ENCODE measurements around the gene PARD3.

Gene PARD3

GRCh38 chr10:34438741-34439140 is 376.4 kb downstream of the PARD3 start:
- no peak for TF ChIP-seq CTCF (IDR thresholded peaks at IDR 0.05; ENCODE audit: insufficient read depth, low read length, poor library complexity, severe bottlenecking)
- no peak for TF ChIP-seq EZH2phosphoT487 (conservative IDR thresholded peaks at IDR 0.05; ENCODE audit: low read length)
- Histone ChIP-seq H2AFZ (ENCODE audit: low read depth, low read length, severe bottlenecking) (no peak overlapping the region), H3K4me3 (ENCODE audit: insufficient read depth, low read length, poor library complexity, severe bottlenecking) (no peak overlapping the region), H3K9me3 (ENCODE audit: insufficient read depth, low read length) (no peaks in the 10 kb centered on the region), H4K20me1 (ENCODE audit: low read depth, low read length) (no peaks in the 10 kb centered on the region), H3K4me2 (ENCODE audit: low read depth, low read length, poor library complexity, severe bottlenecking) (no peak overlapping the region), H3K79me2 (ENCODE audit: insufficient read depth, low read length) (no peaks in the 10 kb centered on the region), H3K27ac (ENCODE audit: low read depth, low read length) (no peak overlapping the region), H3K9ac (ENCODE audit: low read length) (no peak overlapping the region), H3K36me3 (ENCODE audit: low read length) (no peaks in the 10 kb centered on the region), H3K9me2 (replicated peaks; ENCODE audit: insufficient read depth, low read length) (no peaks in the 10 kb centered on the region), H3K27me3 (ENCODE audit: low read length) (no peaks in the 10 kb centered on the region), H3F3A (ENCODE audit: insufficient read depth) (no peaks in the 10 kb centered on the region)

GRCh38 chr10:34437906-34438305 is 377.2 kb downstream of the PARD3 start:
- no peak for TF ChIP-seq CTCF (IDR thresholded peaks at IDR 0.05; ENCODE audit: insufficient read depth, low read length, poor library complexity, severe bottlenecking)
- TF ChIP-seq EZH2phosphoT487 (conservative IDR thresholded peaks at IDR 0.05; ENCODE audit: low read length): no peak
- no peaks in the 10 kb centered on the region for H3K36me3 ChIP-seq (ENCODE audit: low read length)

GRCh38 chr10:34434119-34434594 is 380.9 kb downstream of the PARD3 start:
- H3K27me3 ChIP-seq (ENCODE audit: low read length): no peaks in the 10 kb centered on the region
- H3F3A ChIP-seq (ENCODE audit: insufficient read depth): no peaks in the 10 kb centered on the region
- H4K20me1 ChIP-seq (ENCODE audit: low read depth, low read length): no peaks in the 10 kb centered on the region
- no peaks in the 10 kb centered on the region for H3K9me3 ChIP-seq (ENCODE audit: insufficient read depth, low read length)
- no peak overlapping the region for H3K27ac ChIP-seq (ENCODE audit: low read depth, low read length)
- H3K79me2 ChIP-seq (ENCODE audit: insufficient read depth, low read length): no peaks in the 10 kb centered on the region
- H2AFZ ChIP-seq (ENCODE audit: low read depth, low read length, severe bottlenecking): no peak overlapping the region
- H3K9ac ChIP-seq (ENCODE audit: low read length): no peak overlapping the region
- H3K9me2 ChIP-seq (replicated peaks; ENCODE audit: insufficient read depth, low read length): no peaks in the 10 kb centered on the region
- no peak for TF ChIP-seq EZH2phosphoT487 (conservative IDR thresholded peaks at IDR 0.05; ENCODE audit: low read length)
- no peak for TF ChIP-seq CTCF (IDR thresholded peaks at IDR 0.05; ENCODE audit: insufficient read depth, low read length, poor library complexity, severe bottlenecking)
- no peak overlapping the region for H3K4me2 ChIP-seq (ENCODE audit: low read depth, low read length, poor library complexity, severe bottlenecking)
- H3K4me3 ChIP-seq (ENCODE audit: insufficient read depth, low read length, poor library complexity, severe bottlenecking): no peak overlapping the region
- no peaks in the 10 kb centered on the region for H3K36me3 ChIP-seq (ENCODE audit: low read length)

More at GRCh38 chr10:34437906-34438305, 377.2 kb downstream of the PARD3 start:
- Histone ChIP-seq H3F3A (ENCODE audit: insufficient read depth) (no peaks in the 10 kb centered on the region), H4K20me1 (ENCODE audit: low read depth, low read length) (no peaks in the 10 kb centered on the region), H3K9me2 (replicated peaks; ENCODE audit: insufficient read depth, low read length) (no peaks in the 10 kb centered on the region), H3K79me2 (ENCODE audit: insufficient read depth, low read length) (no peaks in the 10 kb centered on the region), H3K4me3 (ENCODE audit: insufficient read depth, low read length, poor library complexity, severe bottlenecking) (no peak overlapping the region), H3K9ac (ENCODE audit: low read length) (no peak overlapping the region), H3K4me2 (ENCODE audit: low read depth, low read length, poor library complexity, severe bottlenecking) (no peak overlapping the region), H2AFZ (ENCODE audit: low read depth, low read length, severe bottlenecking) (no peak overlapping the region), H3K27me3 (ENCODE audit: low read length) (no peaks in the 10 kb centered on the region), H3K27ac (ENCODE audit: low read depth, low read length) (no peak overlapping the region), H3K9me3 (ENCODE audit: insufficient read depth, low read length) (no peaks in the 10 kb centered on the region)
